ENCODE results near the gene LRRC1.

GRCh38 chr6:53761036-53761435 is 33.8 kb upstream of the LRRC1 start:
- TF ChIP-seq CTCF (IDR thresholded peaks at IDR 0.05) (no peak), EP300 (IDR thresholded peaks at IDR 0.05) (no peak)
